ENCODE results near the gene PCBP3.
A peak's percentile ranks its signal among the peaks of the same experiment; 100 is the strongest.

The PCBP3 gene

GRCh38 chr21:45821998-45822397 is 178.5 kb downstream of the PCBP3 start:
- Histone ChIP-seq H3K4me3 (no peak overlapping the region), H3K27ac (no peak overlapping the region)
- DNase-seq (ENCODE audit: low spot score) = peak; percentile 11
- no peak for TF ChIP-seq CTCF (IDR thresholded peaks at IDR 0.05)

- DNase-seq (ENCODE audit: low spot score) = no peak
- Histone ChIP-seq H3K27ac (no peak overlapping the region), H3K4me3 (no peak overlapping the region)
- TF ChIP-seq CTCF (IDR thresholded peaks at IDR 0.05) = no peak
These were observed 179.0 kb downstream of the PCBP3 start for GRCh38 chr21:45822429-45823099.

- Histone ChIP-seq H3K27ac (no peak overlapping the region), H3K4me3 (no peak overlapping the region)
- DNase-seq (ENCODE audit: low spot score) = no peak
- no peak for TF ChIP-seq CTCF (IDR thresholded peaks at IDR 0.05)
These were observed 179.7 kb downstream of the PCBP3 start for GRCh38 chr21:45823100-45823681.

- TF ChIP-seq CTCF (IDR thresholded peaks at IDR 0.05) = no peak
These were observed 181.2 kb downstream of the PCBP3 start for GRCh38 chr21:45824546-45825215.

GRCh38 chr21:45825219-45825618 is 181.7 kb downstream of the PCBP3 start:
- no peak overlapping the region for H3K4me3 ChIP-seq
- no peak for TF ChIP-seq CTCF (IDR thresholded peaks at IDR 0.05)
- H3K27ac ChIP-seq = no peak overlapping the region
- no peak for DNase-seq (ENCODE audit: low spot score)

More at GRCh38 chr21:45824546-45825215, 181.2 kb downstream of the PCBP3 start:
- Histone ChIP-seq H3K27ac (no peak overlapping the region), H3K4me3 (no peak overlapping the region)
- DNase-seq (ENCODE audit: low spot score) = no peak

- no peak for DNase-seq (ENCODE audit: low spot score)
- TF ChIP-seq CTCF (IDR thresholded peaks at IDR 0.05) = no peak
- H3K27ac ChIP-seq = no peak overlapping the region
- no peak overlapping the region for H3K4me3 ChIP-seq
These were observed 183.3 kb downstream of the PCBP3 start for GRCh38 chr21:45826676-45827301.
